Measurements from ENCODE around the gene BICRAL.
"Not testable (repeated sequence)": the region's sequence is repeated elsewhere in the genome, so short reads cannot be mapped to it uniquely, and the experiment has no call there.

BICRAL gene

DNA sequence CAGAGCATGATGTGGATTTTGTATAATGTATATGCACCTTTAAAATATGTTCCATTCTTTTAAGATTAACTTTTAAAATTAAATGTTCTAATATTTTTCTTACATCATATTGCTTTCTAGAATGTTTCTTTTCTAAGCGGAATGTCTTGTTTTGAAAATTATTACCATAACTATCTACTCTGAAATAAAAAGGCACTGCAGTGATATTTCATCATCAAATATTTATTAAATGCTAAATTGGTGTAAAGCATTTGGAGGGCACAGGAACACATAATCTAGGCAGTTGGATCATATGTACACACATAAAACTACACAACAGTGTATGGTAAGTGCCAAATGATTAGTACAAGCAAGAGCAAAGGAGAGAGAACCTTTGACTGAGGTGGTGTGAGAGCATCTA lies 13.8 kb downstream of the BICRAL start:
- DNase-seq = no peak
- TF ChIP-seq POLR2A (IDR thresholded peaks at IDR 0.05; ENCODE audit: low read length) = no peak
- no peak for TF ChIP-seq GATA1 (IDR thresholded peaks at IDR 0.05; ENCODE audit: low read depth, low read length)

- DNase-seq = peak; percentile 19 to 22
These were observed 14.3 kb downstream of the BICRAL start for GRCh38 chr6:42796171-42796570.

DNA sequence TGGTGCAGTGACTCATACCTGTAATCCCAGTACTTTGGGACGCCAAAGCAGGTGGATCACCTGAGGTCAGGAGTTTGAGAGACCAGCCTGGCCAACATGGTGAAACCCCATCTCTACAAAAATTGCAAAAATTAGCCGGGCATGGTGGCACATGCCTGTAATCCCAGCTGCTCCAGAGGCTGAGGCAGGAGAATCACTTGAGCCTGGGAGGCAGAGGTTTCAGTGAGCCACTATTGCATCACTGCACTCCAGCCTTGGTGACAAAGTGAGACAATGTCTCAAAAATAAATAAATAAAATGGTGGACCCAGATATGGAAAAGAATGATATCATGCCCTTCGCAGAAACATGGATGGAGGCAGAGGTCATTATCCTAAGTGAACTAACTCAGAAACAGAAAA lies 15.8 kb downstream of the BICRAL start:
- DNase-seq = not testable (repeated sequence)

More at GRCh38 chr6:42796171-42796570, 14.3 kb downstream of the BICRAL start:
- TF ChIP-seq POLR2A (IDR thresholded peaks at IDR 0.05; ENCODE audit: low read length) (no peak), GATA1 (IDR thresholded peaks at IDR 0.05; ENCODE audit: low read depth, low read length) (no peak)

DNA sequence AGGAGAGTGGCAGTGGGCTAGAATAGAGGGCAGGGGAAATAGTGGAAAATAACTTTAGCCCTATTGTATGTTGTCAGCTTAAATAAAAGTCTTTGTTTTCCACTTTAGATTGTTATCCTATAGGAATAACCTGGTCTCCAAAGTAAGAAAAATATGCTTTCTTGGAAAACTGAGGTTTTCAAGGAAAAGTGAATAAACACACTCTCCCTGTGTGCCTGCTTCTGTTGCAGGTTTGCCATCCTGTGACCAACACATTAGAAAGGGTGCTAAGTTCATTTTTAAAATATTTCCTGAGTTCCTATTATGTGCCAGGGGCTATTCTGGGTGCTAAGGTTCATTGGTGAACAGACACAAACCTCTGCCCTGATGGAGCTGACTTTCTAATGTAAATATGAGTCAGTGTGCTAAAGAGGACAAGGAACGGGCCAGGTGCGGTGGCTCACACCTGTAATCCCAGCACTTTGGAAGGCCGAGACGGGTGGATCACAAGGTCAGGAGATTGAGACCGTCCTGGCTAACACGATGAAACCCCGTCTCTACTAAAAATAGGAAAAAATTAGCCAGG lies 23.5 kb downstream of the BICRAL start:
- TF ChIP-seq POLR2A (IDR thresholded peaks at IDR 0.05; ENCODE audit: low read length) (no peak), GATA1 (IDR thresholded peaks at IDR 0.05; ENCODE audit: low read depth, low read length) (no peak)
- no peak for DNase-seq

DNA sequence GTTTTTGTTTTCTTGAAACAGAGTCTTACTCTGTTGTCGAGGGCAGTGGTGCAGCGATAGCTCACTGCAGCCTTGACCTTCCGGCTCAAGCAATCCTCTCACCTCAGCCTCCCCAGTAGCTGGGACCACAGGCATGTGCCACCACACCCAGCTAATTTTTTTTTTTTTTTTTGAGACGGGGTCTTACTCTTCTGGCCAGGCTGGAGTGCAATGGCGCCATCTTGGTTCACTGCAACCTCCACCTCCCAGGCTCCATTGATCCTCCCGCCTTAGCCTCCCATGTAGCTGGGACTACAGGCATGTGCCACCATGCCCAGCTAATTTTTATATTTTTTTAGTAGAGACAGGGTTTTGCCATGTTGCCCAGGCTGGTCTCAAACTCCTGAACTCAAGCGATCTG lies 24.5 kb downstream of the BICRAL start:
- DNase-seq = not testable (repeated sequence)

GRCh38 chr6:42808492-42809483 lies 26.9 kb downstream of the BICRAL start:
- TF ChIP-seq POLR2A (IDR thresholded peaks at IDR 0.05; ENCODE audit: low read length) (no peak), GATA1 (IDR thresholded peaks at IDR 0.05; ENCODE audit: low read depth, low read length) (no peak)
- no peak for DNase-seq

DNA sequence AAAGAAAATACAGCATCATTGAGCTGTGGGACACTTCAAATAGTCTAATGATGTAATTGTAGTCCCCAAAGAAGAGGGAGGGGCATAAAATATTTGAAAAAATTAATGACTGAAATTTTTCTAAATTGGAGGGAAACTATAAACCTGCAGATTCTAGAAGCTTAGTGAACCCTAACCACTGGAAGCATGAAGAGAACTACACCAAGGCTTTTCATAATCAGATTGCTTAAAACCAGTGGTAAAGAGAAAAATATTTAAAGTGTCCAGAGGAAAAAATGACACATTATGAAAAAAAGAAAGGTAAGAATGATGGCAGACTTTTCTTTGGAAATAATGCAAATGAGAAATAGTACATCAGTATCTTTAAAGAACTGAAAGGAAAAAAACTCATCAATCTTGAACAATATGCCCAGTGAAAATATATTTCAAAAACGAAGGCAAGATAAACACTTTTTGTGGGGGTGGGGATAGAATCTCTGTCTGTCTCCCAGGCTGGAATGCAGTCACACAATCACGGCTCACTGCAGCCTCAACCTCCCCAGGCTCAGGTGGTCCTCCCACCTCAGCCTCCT lies 31.3 kb downstream of the BICRAL start:
- no peak for TF ChIP-seq GATA1 (IDR thresholded peaks at IDR 0.05; ENCODE audit: low read depth, low read length)
- TF ChIP-seq POLR2A (IDR thresholded peaks at IDR 0.05; ENCODE audit: low read length) = no peak
- no peak for DNase-seq

GRCh38 chr6:42813906-42814444 lies 32.1 kb downstream of the BICRAL start:
- DNase-seq = no peak
- TF ChIP-seq POLR2A (IDR thresholded peaks at IDR 0.05; ENCODE audit: low read length) (no peak), GATA1 (IDR thresholded peaks at IDR 0.05; ENCODE audit: low read depth, low read length) (no peak)

GRCh38 chr6:42815726-42816125 lies 33.9 kb downstream of the BICRAL start:
- not testable (repeated sequence) for DNase-seq

- no peak for DNase-seq
- no peak for TF ChIP-seq POLR2A (IDR thresholded peaks at IDR 0.05; ENCODE audit: low read length)
- no peak for TF ChIP-seq GATA1 (IDR thresholded peaks at IDR 0.05; ENCODE audit: low read depth, low read length)
These were observed 36.1 kb downstream of the BICRAL start for GRCh38 chr6:42817907-42818306.

DNA sequence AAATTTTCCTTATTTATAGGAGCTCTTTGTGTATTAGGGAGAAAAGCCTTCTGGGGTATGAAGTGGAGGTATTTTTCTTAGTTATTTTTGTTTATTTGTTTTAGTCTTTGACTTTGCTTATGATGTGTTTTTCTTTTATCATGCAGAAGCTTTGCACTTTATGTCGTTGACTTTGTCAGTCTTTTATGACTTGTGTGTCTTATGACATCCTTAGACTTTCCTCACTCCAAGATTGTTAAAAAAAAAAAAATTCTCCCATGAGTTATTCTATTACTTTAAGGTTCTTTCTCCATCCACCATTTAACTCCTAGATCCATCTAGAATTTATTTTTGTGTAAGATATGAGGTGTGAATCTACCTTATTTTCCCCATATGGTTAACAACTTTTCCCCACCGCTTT lies 36.6 kb downstream of the BICRAL start:
- TF ChIP-seq POLR2A (IDR thresholded peaks at IDR 0.05; ENCODE audit: low read length) = no peak
- TF ChIP-seq GATA1 (IDR thresholded peaks at IDR 0.05; ENCODE audit: low read depth, low read length) = no peak
- DNase-seq = no peak

- no peak for TF ChIP-seq GATA1 (IDR thresholded peaks at IDR 0.05; ENCODE audit: low read depth, low read length)
- no peak for TF ChIP-seq POLR2A (IDR thresholded peaks at IDR 0.05; ENCODE audit: low read length)
These were observed 37.0 kb downstream of the BICRAL start for GRCh38 chr6:42818878-42819277.

DNA sequence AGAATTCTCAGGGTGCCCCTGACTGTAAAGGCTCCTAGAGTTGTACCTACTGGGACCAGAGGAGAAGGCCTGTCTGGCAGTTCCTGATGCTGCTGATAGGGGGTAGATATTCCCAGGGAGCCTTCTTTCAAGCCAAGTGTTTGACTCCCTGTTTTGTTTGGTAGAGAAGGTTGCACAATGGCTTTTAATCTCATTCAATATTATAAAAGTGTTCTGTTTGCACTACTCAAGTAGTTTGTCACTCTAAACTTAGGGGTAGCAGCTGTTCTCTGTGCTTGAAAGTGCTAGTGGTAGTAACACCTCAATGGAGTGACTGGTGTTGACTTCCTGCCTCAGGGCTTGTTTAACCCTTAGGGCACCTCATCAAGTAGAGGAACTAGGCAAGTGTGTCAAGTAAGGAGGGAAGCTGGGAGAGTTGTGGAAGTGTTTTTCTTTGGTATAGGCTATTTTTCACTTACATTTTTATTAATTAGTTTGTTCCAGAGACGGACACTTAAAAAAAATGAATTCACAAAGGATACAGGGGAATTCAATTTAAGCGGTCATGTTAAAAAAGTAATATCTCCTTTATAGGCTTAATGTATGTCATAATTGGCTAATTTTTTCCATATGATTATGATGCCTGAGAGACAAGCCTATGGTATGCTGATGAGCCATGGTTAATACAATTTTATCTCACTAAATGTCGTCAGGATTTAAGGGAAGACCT lies 38.1 kb downstream of the BICRAL start:
- TF ChIP-seq POLR2A (IDR thresholded peaks at IDR 0.05; ENCODE audit: low read length) (no peak), GATA1 (IDR thresholded peaks at IDR 0.05; ENCODE audit: low read depth, low read length) (no peak)
- no peak for DNase-seq

More at GRCh38 chr6:42818878-42819277, 37.0 kb downstream of the BICRAL start:
- DNase-seq = no peak

Data from erythroblast (primary cell).